Melanocyte of skin (primary cell): ENCODE results near the gene BTBD19. TPM values are rescaled to one million over a fixed set of nuclear protein-coding genes. Genes with fewer than 3 reads are reported as not detected.

Experiments used
- small RNA-seq, 2 donors: library from RNA; depleted of rRNA; stranded (forward); fragments of <200 nt; gene quantifications; one replicate each; pipeline ENCODE3, GENCODE V24; 2012
- total RNA-seq, 2 donors: library from RNA; depleted of rRNA; stranded (reverse); fragments of >200 nt; gene quantifications; 2 replicates each; pipeline ENCODE4 v1.2.3, GENCODE V29; 2012

The BTBD19 gene
- 1 to 10 TPM; 3.8 to 10.0 TPM for total RNA-seq

GRCh38 chr1:44808063-44808937 is at the start of gene BTBD19:
TSS of gene BTBD19 (plus strand) at chr1:44808523. CDS start at chr1:44808821, 298 bp downstream.

GRCh38 chr1:44775078-44775929 is 33.0 kb upstream of the BTBD19 start, which contains the start of gene RPS8:
TSS of gene RPS8 (plus strand) at chr1:44775540. CDS start at chr1:44775597, 57 bp downstream.

GRCh38 chr1:44788120-44788860 is 20.0 kb upstream of the BTBD19 start, which contains the start of gene BEST4:
TSS of gene BEST4 (minus strand) at chr1:44788170. CDS start at chr1:44787705, 465 bp downstream.

GRCh38 chr1:44799770-44800584 is 8.3 kb upstream of the BTBD19 start, which contains the start of gene PLK3:
TSS of gene PLK3 (plus strand) at chr1:44800377. CDS start at chr1:44800464, 87 bp downstream.

GRCh38 chr1:44806704-44807363 is 1.5 kb upstream of the BTBD19 start, which contains the start of gene DYNLT4:
TSS of gene DYNLT4 (minus strand) at chr1:44807351. CDS start at chr1:44806668, 683 bp downstream.

GRCh38 chr1:44842862-44843655 is 34.7 kb downstream of the BTBD19 start, which contains the start of gene PTCH2:
TSS of gene PTCH2 (minus strand) at chr1:44843253. CDS start at chr1:44842932, 321 bp downstream.

Small RNA genes lying within 50 kb of the gene (small RNA-seq; reads per million reads assigned to genes)
- 0 reads per million in 2 donors for gene AL136380.1
- gene SNORD38A, result 801 to 993 reads per million in 2 donors
- 0 reads per million in 2 donors for gene SNORD38B
- 39.2 to 46.8 reads per million in 2 donors for gene SNORD46
- gene SNORD55, result 0 reads per million in 2 donors

Other genes with a start within 250 kb of the BTBD19 start
- gene TMEM53, start 134.0 kb upstream of the BTBD19 start, total RNA-seq, result 10 to 100 TPM; 12.7 to 15.8 TPM
- 1 to 10 TPM in 1 of 2 donors, not detected in 1; 2.8 TPM for gene ARMH1, start 133.8 kb upstream of the BTBD19 start, total RNA-seq
- gene RNU5D-1, start 77.4 kb upstream of the BTBD19 start, total RNA-seq, result not detected
- 10 to 100 TPM; 25.1 to 61.6 TPM for gene KIF2C, start 68.7 kb upstream of the BTBD19 start, total RNA-seq
- 100 to 1,000 TPM; 546 to 709 TPM for gene RPS8, start 33.0 kb upstream of the BTBD19 start, total RNA-seq
- gene BEST4, start 20.4 kb upstream of the BTBD19 start, total RNA-seq, result under 1 TPM in 1 of 2 donors, not detected in 1; under 0.01 TPM
- 10 to 100 TPM in 1 of 2 donors, 1 to 10 TPM in 1; 7.2 to 23.0 TPM for gene PLK3, start 8.1 kb upstream of the BTBD19 start, total RNA-seq
- gene DYNLT4, start 1.2 kb upstream of the BTBD19 start, total RNA-seq, result under 1 TPM in 1 of 2 donors, not detected in 1; 0.34 TPM
- gene PTCH2, start 34.7 kb downstream of the BTBD19 start, total RNA-seq, result under 1 TPM; under 0.01 to 0.33 TPM
- 10 to 100 TPM; 27.9 to 44.6 TPM for gene EIF2B3, start 178.1 kb downstream of the BTBD19 start, total RNA-seq
- 10 to 100 TPM; 40.6 to 42.0 TPM for gene HECTD3, start 202.8 kb downstream of the BTBD19 start, total RNA-seq
- 100 to 1,000 TPM; 131 to 137 TPM for gene UROD, start 203.7 kb downstream of the BTBD19 start, total RNA-seq